Right lobe of liver (tissue), 4 donors: ENCODE results near the gene WT1.

ENCODE experiments used
- CTCF ChIP-seq, 4 donors: fragments of 200-600 bp in 3 of 4; fragments of 450-650 bp in 1 of 4; IDR thresholded peaks; one replicate each; pipeline versions ENCODE4 v1.5.1 to v1.8.0; 2016 to 2022; ENCODE audit warnings: antibody characterized with exemption in 4 of 4, mild to moderate bottlenecking in 2 of 4
- POLR2A ChIP-seq: fragments of 450-650 bp; IDR thresholded peaks from one replicate; pipeline ENCODE4 v1.6.1; 2017; ENCODE audit warnings: antibody characterized with exemption, mild to moderate bottlenecking
- donor health status: DM: no; HTN: no; CAD: no.
- donor health status: DM: no; HTN: no; CAD: no.
- donor health status: DM: no; HTN: yes; CAD: no.

GRCh38 chr11:32451808-32452207, 16.5 kb upstream of the WT1 start:
- TF ChIP-seq CTCF (IDR thresholded peaks at IDR 0.05) (no peak), POLR2A (no peak)
